GM23248 (cell line): ENCODE results near the gene LCN12.

Source experiments
- EZH2 ChIP-seq: fragments of 200-600 bp; sonication (generic); IDR thresholded peaks from 2 replicates; pipeline ENCODE4 v1.6.1; 2018; ENCODE audit warnings: antibody characterized with exemption, mild to moderate bottlenecking; ENCODE audit not compliant: insufficient read depth, poor library complexity, severe bottlenecking
- EZH2phosphoT487 ChIP-seq: fragments of 200-600 bp; sonication (generic); IDR thresholded peaks from 2 replicates; pipeline ENCODE4 v1.6.1; 2018; ENCODE audit warnings: antibody characterized with exemption, moderate library complexity, mild to moderate bottlenecking, low read depth; ENCODE audit not compliant: insufficient read depth

GRCh38 chr9:136991993-136992818 lies 40.1 kb downstream of the LCN12 start, which contains the start of gene PAXX:
- TF ChIP-seq EZH2, result no peak
- no peak for TF ChIP-seq EZH2phosphoT487
